Measurements from ENCODE around the gene SLC4A7.
"Not testable (repeated sequence)": the region's sequence is repeated elsewhere in the genome, so short reads cannot be mapped to it uniquely, and the experiment has no call there.

Gene SLC4A7

GRCh38 chr3:27451251-27451650 lies 32.9 kb downstream of the SLC4A7 start:
- Histone ChIP-seq H3K4me2 (no peak overlapping the region; the same call in 1 of the 2 replicates), H3K4me3 (IDR thresholded peaks at IDR 0.05; ENCODE audit: insufficient read depth, low read depth, low read length) (no peak overlapping the region), H3K4me1 (ENCODE audit: low read depth, poor library complexity, severe bottlenecking) (peaks cover 35% of the 10 kb centered on the region), H2AFZ (ENCODE audit: low read depth) (no peak overlapping the region), H3K79me2 (ENCODE audit: insufficient read depth, low read depth) (no peaks in the 10 kb centered on the region), H4K20me1 (ENCODE audit: insufficient read depth) (no peaks in the 10 kb centered on the region), H3K27me3 (ENCODE audit: insufficient read depth, low read depth) (no peaks in the 10 kb centered on the region), H3K9ac (no peak overlapping the region), H3K36me3 (ENCODE audit: insufficient read depth) (no peaks in the 10 kb centered on the region), H3K27ac (no peak overlapping the region; the same call in 1 of the 2 replicates)
- no peak for TF ChIP-seq CTCF (conservative IDR thresholded peaks at IDR 0.05; ENCODE audit: low read depth, low read length)

DNA sequence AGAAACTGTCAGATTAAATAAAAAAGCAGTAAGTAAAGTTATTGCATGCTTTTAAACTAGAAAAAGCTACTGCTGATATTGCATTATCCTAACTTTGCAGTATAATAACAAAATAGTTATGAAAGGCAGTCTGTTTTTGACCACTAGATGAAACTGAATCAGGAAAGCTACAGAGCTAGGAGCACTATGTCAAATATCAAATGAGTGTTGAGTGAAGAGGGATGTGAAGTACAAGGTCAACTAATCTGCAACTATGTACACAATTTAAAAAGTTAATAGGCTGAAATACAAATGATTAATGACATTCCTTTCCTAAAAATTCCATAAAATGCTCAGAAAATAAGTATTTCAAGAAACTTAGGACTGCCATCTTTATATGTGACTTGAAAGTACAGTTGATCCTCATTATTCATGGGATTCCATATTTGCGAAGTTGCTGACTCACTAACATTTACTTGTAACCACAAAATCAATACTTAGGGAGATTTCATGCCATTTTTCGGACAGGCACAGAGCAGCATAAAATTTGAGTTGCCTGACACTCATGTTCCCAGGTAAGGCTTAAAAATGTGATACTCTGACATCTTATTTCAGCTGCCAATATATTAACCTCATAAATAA lies 34.5 kb downstream of the SLC4A7 start:
- no peak overlapping the region for H3K27ac ChIP-seq
- TF ChIP-seq CTCF (conservative IDR thresholded peaks at IDR 0.05; ENCODE audit: low read depth, low read length), result no peak
- H2AFZ ChIP-seq (ENCODE audit: low read depth), result no peak overlapping the region
- H3K79me2 ChIP-seq (ENCODE audit: insufficient read depth, low read depth), result no peaks in the 10 kb centered on the region
- no peak overlapping the region for H3K4me2 ChIP-seq
- H3K9ac ChIP-seq, result no peak overlapping the region
- peaks cover 35% of the 10 kb centered on the region for H3K4me1 ChIP-seq (ENCODE audit: low read depth, poor library complexity, severe bottlenecking)
- no peaks in the 10 kb centered on the region for H3K27me3 ChIP-seq (ENCODE audit: insufficient read depth, low read depth)
- no peak overlapping the region for H3K4me3 ChIP-seq (IDR thresholded peaks at IDR 0.05; ENCODE audit: insufficient read depth, low read depth, low read length)
- H3K36me3 ChIP-seq (ENCODE audit: insufficient read depth), result no peaks in the 10 kb centered on the region
- H4K20me1 ChIP-seq (ENCODE audit: insufficient read depth), result no peaks in the 10 kb centered on the region

GRCh38 chr3:27442995-27443394 lies 41.2 kb downstream of the SLC4A7 start:
- not testable (repeated sequence) for H3K4me2 ChIP-seq; H4K20me1 ChIP-seq (ENCODE audit: insufficient read depth); H3K4me3 ChIP-seq (IDR thresholded peaks at IDR 0.05; ENCODE audit: insufficient read depth, low read depth, low read length); H3K79me2 ChIP-seq (ENCODE audit: insufficient read depth, low read depth); H3K4me1 ChIP-seq (ENCODE audit: low read depth, poor library complexity, severe bottlenecking); H3K27me3 ChIP-seq (ENCODE audit: insufficient read depth, low read depth); H2AFZ ChIP-seq (ENCODE audit: low read depth); H3K27ac ChIP-seq; H3K9ac ChIP-seq; H3K36me3 ChIP-seq (ENCODE audit: insufficient read depth)

DNA sequence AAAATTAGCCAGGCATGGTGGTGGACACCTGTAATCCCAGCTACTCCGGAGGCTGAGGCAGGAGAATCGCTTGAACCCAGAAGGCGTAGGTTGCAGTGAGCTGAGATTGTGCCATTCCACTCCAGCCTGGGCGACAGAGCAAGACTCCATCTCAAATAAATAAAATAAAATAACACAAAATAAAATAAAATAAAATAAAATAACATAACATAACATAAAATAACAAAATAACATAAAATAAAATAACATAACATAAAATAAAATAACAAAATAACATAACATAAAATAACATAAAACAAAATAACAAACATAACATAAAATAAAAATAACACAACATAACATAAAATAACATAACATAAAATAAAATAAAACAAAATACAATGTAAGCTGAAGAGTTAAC lies 45.8 kb downstream of the SLC4A7 start:
- H3K9ac ChIP-seq; H2AFZ ChIP-seq (ENCODE audit: low read depth); H3K27ac ChIP-seq; H3K79me2 ChIP-seq (ENCODE audit: insufficient read depth, low read depth); H3K4me3 ChIP-seq (IDR thresholded peaks at IDR 0.05; ENCODE audit: insufficient read depth, low read depth, low read length); H3K4me1 ChIP-seq (ENCODE audit: low read depth, poor library complexity, severe bottlenecking); H3K4me2 ChIP-seq; H4K20me1 ChIP-seq (ENCODE audit: insufficient read depth); H3K36me3 ChIP-seq (ENCODE audit: insufficient read depth); H3K27me3 ChIP-seq (ENCODE audit: insufficient read depth, low read depth): not testable (repeated sequence)

- Histone ChIP-seq H3K4me3 (IDR thresholded peaks at IDR 0.05; ENCODE audit: insufficient read depth, low read depth, low read length) (no peak overlapping the region), H3K36me3 (ENCODE audit: insufficient read depth) (no peaks in the 10 kb centered on the region), H3K79me2 (ENCODE audit: insufficient read depth, low read depth) (no peaks in the 10 kb centered on the region), H3K27me3 (ENCODE audit: insufficient read depth, low read depth) (no peaks in the 10 kb centered on the region), H3K9ac (no peak overlapping the region), H3K27ac (no peak overlapping the region), H3K4me2 (no peak overlapping the region), H4K20me1 (ENCODE audit: insufficient read depth) (no peaks in the 10 kb centered on the region), H2AFZ (ENCODE audit: low read depth) (no peak overlapping the region), H3K4me1 (ENCODE audit: low read depth, poor library complexity, severe bottlenecking) (no peaks in the 10 kb centered on the region)
- no peak for TF ChIP-seq CTCF (conservative IDR thresholded peaks at IDR 0.05; ENCODE audit: low read depth, low read length)
These were observed 53.1 kb downstream of the SLC4A7 start for GRCh38 chr3:27431116-27431515.

Data from KMS-11 (cell line).